Trophoblast cell (in vitro differentiated cells and primary cell): ENCODE measurements around the gene BACH2.

Source experiments
- DNase-seq, 2 donors: peaks; one replicate each; pipeline ENCODE4 v3.0.0-alpha.2; 2016
- H2AFZ ChIP-seq: 2 replicates; pipeline ENCODE4 v1.6.1; 2013; ENCODE audit warnings: low read length, moderate library complexity, mild to moderate bottlenecking; ENCODE audit not compliant: insufficient read depth, poor library complexity
- H2AK5ac ChIP-seq: 2 replicates; pipeline ENCODE4 v1.6.1; 2013; ENCODE audit warnings: mild to moderate bottlenecking, low read length
- H2BK120ac ChIP-seq: 2 replicates; pipeline ENCODE4 v1.6.1; 2013; ENCODE audit warnings: low read length, mild to moderate bottlenecking, moderate library complexity; ENCODE audit not compliant: insufficient read depth, poor library complexity
- H2BK12ac ChIP-seq: 2 replicates; pipeline ENCODE4 v1.6.1; 2013; ENCODE audit warnings: mild to moderate bottlenecking, low read length, moderate library complexity
- H2BK5ac ChIP-seq: 2 replicates; pipeline ENCODE4 v1.6.1; 2013; ENCODE audit warnings: low read length, low read depth, moderate library complexity, mild to moderate bottlenecking; ENCODE audit not compliant: poor library complexity
- H3K14ac ChIP-seq: 2 replicates; pipeline ENCODE4 v1.6.1; 2013; ENCODE audit warnings: mild to moderate bottlenecking, low read length
- H3K18ac ChIP-seq: 2 replicates; pipeline ENCODE4 v1.6.1; 2013; ENCODE audit warnings: mild to moderate bottlenecking, low read length
- H3K23ac ChIP-seq: 2 replicates; pipeline ENCODE4 v1.6.1; 2013; ENCODE audit warnings: low read length
- H3K27ac ChIP-seq: 2 replicates; pipeline ENCODE4 v1.5.1; 2013; ENCODE audit warnings: low read depth, mild to moderate bottlenecking, inconsistent platforms, low read length, moderate library complexity
- H3K27me3 ChIP-seq: 2 replicates; pipeline ENCODE4 v1.6.1; 2013; ENCODE audit warnings: inconsistent platforms, mild to moderate bottlenecking, low read length, moderate library complexity; ENCODE audit not compliant: insufficient read depth
- H3K36me3 ChIP-seq, 2 experiments: 1 replicate in 1 of 2; 2 replicates in 1 of 2; pipeline ENCODE4 v1.6.1; 2013; ENCODE audit warnings: low read length in 2 of 2, mild to moderate bottlenecking in 2 of 2, moderate library complexity in 1 of 2; ENCODE audit not compliant: insufficient read depth in 2 of 2, control insufficient read depth in 1 of 2
- H3K4ac ChIP-seq: 2 replicates; pipeline ENCODE4 v1.6.1; 2013; ENCODE audit warnings: low read depth, mild to moderate bottlenecking, low read length, moderate library complexity
- H3K4me1 ChIP-seq, 2 experiments: 1 replicate in 1 of 2; 2 replicates in 1 of 2; pipeline ENCODE4 v1.6.1; 2013; ENCODE audit warnings: low read length in 2 of 2, mild to moderate bottlenecking in 2 of 2, moderate library complexity in 1 of 2; ENCODE audit not compliant: insufficient read depth in 2 of 2, control insufficient read depth in 1 of 2
- H3K4me2 ChIP-seq: 2 replicates; pipeline ENCODE4 v1.6.1; 2013; ENCODE audit warnings: inconsistent platforms, mild to moderate bottlenecking, low read length, moderate library complexity
- H3K4me3 ChIP-seq: 2 replicates; pipeline ENCODE4 v1.5.1; 2013; ENCODE audit warnings: mild to moderate bottlenecking, low read depth, low read length, inconsistent platforms
- H3K79me1 ChIP-seq: one replicate; pipeline ENCODE4 v1.6.1; 2013; ENCODE audit warnings: low read length
- H3K79me2 ChIP-seq: 2 replicates; pipeline ENCODE4 v1.6.1; 2013; ENCODE audit warnings: low read length, mild to moderate bottlenecking; ENCODE audit not compliant: control insufficient read depth, insufficient read depth, poor library complexity
- H3K9ac ChIP-seq: 2 replicates; pipeline ENCODE4 v1.6.1; 2013; ENCODE audit warnings: mild to moderate bottlenecking, low read length
- H3K9me3 ChIP-seq: 2 replicates; pipeline ENCODE4 v1.6.1; 2013; ENCODE audit warnings: low read depth, mild to moderate bottlenecking, control low read depth, inconsistent platforms, low read length; ENCODE audit not compliant: insufficient read depth
- H4K12ac ChIP-seq: 2 replicates; pipeline ENCODE4 v1.6.1; 2013; ENCODE audit warnings: low read depth, mild to moderate bottlenecking, low read length, moderate library complexity
- H4K8ac ChIP-seq: 2 replicates; pipeline ENCODE4 v1.6.1; 2013; ENCODE audit warnings: low read depth, mild to moderate bottlenecking, low read length, moderate library complexity
- H4K91ac ChIP-seq: one replicate; pipeline ENCODE4 v1.6.1; 2013; ENCODE audit warnings: low read depth, mild to moderate bottlenecking, low read length, moderate library complexity
- WGBS: extraction: QIAGEN DNeasy Blood & Tissue Kit; methylation state at CpG from one replicate; pipeline ENCODE4 v1.1.7; 2013; ENCODE audit warnings: missing lambda C conversion rate; ENCODE audit not compliant: insufficient read length, insufficient coverage; ENCODE audit errors: extremely low coverage; 5-methylcytosine and 5-hydroxymethylcytosine counted together

BACH2 gene

GRCh38 chr6:90068264-90068663, 228.4 kb downstream of the BACH2 start:
- H2BK12ac ChIP-seq = no peak overlapping the region
- H2BK5ac ChIP-seq = no peak overlapping the region
- peak in 1 of 2 donors; percentile 20 for DNase-seq
- peaks cover 4% of the 10 kb centered on the region for H3K79me1 ChIP-seq
- no peak overlapping the region for H3K27ac ChIP-seq
- H2BK120ac ChIP-seq = no peak overlapping the region
- no peak overlapping the region for H3K18ac ChIP-seq
- H4K12ac ChIP-seq = no peak overlapping the region
- no peak overlapping the region for H2AFZ ChIP-seq
- no peak overlapping the region for H3K14ac ChIP-seq
- no peak overlapping the region for H2AK5ac ChIP-seq
- H3K4me2 ChIP-seq = no peak overlapping the region
- no peaks in the 10 kb centered on the region for H3K9me3 ChIP-seq
- H4K91ac ChIP-seq = no peak overlapping the region
- no peak overlapping the region for H3K23ac ChIP-seq
- no peaks in the 10 kb centered on the region for H3K79me2 ChIP-seq
- no peak overlapping the region for H3K4ac ChIP-seq
- no peaks in the 10 kb centered on the region for H3K36me3 ChIP-seq
- H3K4me1 ChIP-seq = peaks cover 5 to 8% of the 10 kb centered on the region in 2 experiments
- H3K4me3 ChIP-seq = no peak overlapping the region
- no peak overlapping the region for H4K8ac ChIP-seq
- no peaks in the 10 kb centered on the region for H3K27me3 ChIP-seq
- H3K9ac ChIP-seq = no peak overlapping the region
- WGBS = no CpG with 5 or more reads among the region's 2 CpGs

- no peaks in the 10 kb centered on the region for H3K27me3 ChIP-seq
- H3K4me1 ChIP-seq = peaks cover 3 to 6% of the 10 kb centered on the region in 2 experiments
- no peaks in the 10 kb centered on the region for H3K9me3 ChIP-seq
- DNase-seq = no peak
- H3K79me2 ChIP-seq = no peaks in the 10 kb centered on the region
- H3K9ac ChIP-seq = no peak overlapping the region
- H3K18ac ChIP-seq = no peak overlapping the region
- no peaks in the 10 kb centered on the region for H3K36me3 ChIP-seq
- H3K4me3 ChIP-seq = no peak overlapping the region
- H4K12ac ChIP-seq = no peak overlapping the region
- H2BK12ac ChIP-seq = no peak overlapping the region
- no peak overlapping the region for H4K91ac ChIP-seq
- no peak overlapping the region for H2AFZ ChIP-seq
- no peak overlapping the region for H4K8ac ChIP-seq
- H2BK5ac ChIP-seq = no peak overlapping the region
- H3K27ac ChIP-seq = no peak overlapping the region
- WGBS = no CpG with 5 or more reads among the region's 4 CpGs
- peaks cover 4% of the 10 kb centered on the region for H3K79me1 ChIP-seq
- H2BK120ac ChIP-seq = no peak overlapping the region
- H3K23ac ChIP-seq = no peak overlapping the region
- no peak overlapping the region for H3K4me2 ChIP-seq
- H3K4ac ChIP-seq = no peak overlapping the region
- H3K14ac ChIP-seq = no peak overlapping the region
- H2AK5ac ChIP-seq = no peak overlapping the region
These were observed 229.9 kb downstream of the BACH2 start for GRCh38 chr6:90066697-90067096.

- no peak overlapping the region for H3K14ac ChIP-seq
- DNase-seq = no peak
- H3K4me2 ChIP-seq = no peak overlapping the region
- no peak overlapping the region for H4K12ac ChIP-seq
- no peak overlapping the region for H3K27ac ChIP-seq
- no CpG with 5 or more reads among the region's 2 CpGs for WGBS
- no peak overlapping the region for H3K4me3 ChIP-seq
- no peaks in the 10 kb centered on the region for H3K9me3 ChIP-seq
- H3K18ac ChIP-seq = no peak overlapping the region
- no peak overlapping the region for H2AK5ac ChIP-seq
- no peak overlapping the region for H2BK120ac ChIP-seq
- no peak overlapping the region for H2BK12ac ChIP-seq
- H4K91ac ChIP-seq = no peak overlapping the region
- H3K79me2 ChIP-seq = no peaks in the 10 kb centered on the region
- H4K8ac ChIP-seq = no peak overlapping the region
- H2BK5ac ChIP-seq = no peak overlapping the region
- peaks cover 4% of the 10 kb centered on the region for H3K79me1 ChIP-seq
- no peaks in the 10 kb centered on the region for H3K36me3 ChIP-seq
- H3K4me1 ChIP-seq = peaks cover 6% of the 10 kb centered on the region in 2 experiments
- no peak overlapping the region for H3K9ac ChIP-seq
- no peak overlapping the region for H3K23ac ChIP-seq
- no peak overlapping the region for H3K4ac ChIP-seq
- no peak overlapping the region for H2AFZ ChIP-seq
- H3K27me3 ChIP-seq = no peaks in the 10 kb centered on the region
These were observed 231.5 kb downstream of the BACH2 start for GRCh38 chr6:90065173-90065572.

GRCh38 chr6:90062667-90063066, 234.0 kb downstream of the BACH2 start:
- H3K9me3 ChIP-seq = no peaks in the 10 kb centered on the region
- H4K12ac ChIP-seq = no peak overlapping the region
- H3K27ac ChIP-seq = no peak overlapping the region
- no peaks in the 10 kb centered on the region for H3K36me3 ChIP-seq
- no peak overlapping the region for H2BK120ac ChIP-seq
- no peak overlapping the region for H3K4me2 ChIP-seq
- no peak overlapping the region for H4K91ac ChIP-seq
- H2BK12ac ChIP-seq = no peak overlapping the region
- no peak overlapping the region for H3K14ac ChIP-seq
- H2AK5ac ChIP-seq = no peak overlapping the region
- H3K18ac ChIP-seq = no peak overlapping the region
- H3K79me1 ChIP-seq = peaks cover 2% of the 10 kb centered on the region
- no peak overlapping the region for H3K4me3 ChIP-seq
- peaks cover 4 to 6% of the 10 kb centered on the region in 2 experiments for H3K4me1 ChIP-seq
- no peak overlapping the region for H3K9ac ChIP-seq
- no peaks in the 10 kb centered on the region for H3K79me2 ChIP-seq
- H2BK5ac ChIP-seq = no peak overlapping the region
- no peaks in the 10 kb centered on the region for H3K27me3 ChIP-seq
- no peak for DNase-seq
- no CpG with 5 or more reads among the region's 2 CpGs for WGBS
- no peak overlapping the region for H3K4ac ChIP-seq
- H3K23ac ChIP-seq = no peak overlapping the region
- H2AFZ ChIP-seq = no peak overlapping the region
- no peak overlapping the region for H4K8ac ChIP-seq
